ENCODE results near the gene TYW3.
"Not testable (repeated sequence)": the region's sequence is repeated elsewhere in the genome, so short reads cannot be mapped to it uniquely, and the experiment has no call there.

DNA sequence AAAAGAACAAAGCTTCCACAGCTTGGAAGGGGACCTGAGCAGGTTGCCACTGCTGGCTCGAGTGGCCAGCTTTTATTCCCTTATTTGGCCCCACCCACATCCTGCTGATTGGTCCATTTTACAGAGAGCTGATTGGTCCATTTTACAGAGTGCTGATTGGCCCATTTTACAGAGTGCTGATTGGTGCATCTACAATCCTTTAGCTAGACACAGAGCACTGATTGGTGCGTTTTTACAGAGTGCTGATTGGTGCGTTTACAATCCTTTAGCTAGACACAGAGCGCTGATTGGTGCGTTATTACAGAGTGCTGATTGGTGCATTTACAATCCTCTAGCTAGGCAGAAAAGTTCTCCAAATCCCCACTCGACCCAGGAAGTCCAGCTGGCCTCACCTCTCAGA, 12.3 kb downstream of the TYW3 start:
- not testable (repeated sequence) for TF ChIP-seq NPAS2 (CRISPR knock-in tag; IDR thresholded peaks at IDR 0.05; ENCODE audit: borderline replicate concordance); NCOA5 (CRISPR knock-in tag; IDR thresholded peaks at IDR 0.05); TCF7 (IDR thresholded peaks at IDR 0.05; ENCODE audit: low read depth); ZNF878 (CRISPR knock-in tag; IDR thresholded peaks at IDR 0.05)
- TF ChIP-seq, protein P1, sequence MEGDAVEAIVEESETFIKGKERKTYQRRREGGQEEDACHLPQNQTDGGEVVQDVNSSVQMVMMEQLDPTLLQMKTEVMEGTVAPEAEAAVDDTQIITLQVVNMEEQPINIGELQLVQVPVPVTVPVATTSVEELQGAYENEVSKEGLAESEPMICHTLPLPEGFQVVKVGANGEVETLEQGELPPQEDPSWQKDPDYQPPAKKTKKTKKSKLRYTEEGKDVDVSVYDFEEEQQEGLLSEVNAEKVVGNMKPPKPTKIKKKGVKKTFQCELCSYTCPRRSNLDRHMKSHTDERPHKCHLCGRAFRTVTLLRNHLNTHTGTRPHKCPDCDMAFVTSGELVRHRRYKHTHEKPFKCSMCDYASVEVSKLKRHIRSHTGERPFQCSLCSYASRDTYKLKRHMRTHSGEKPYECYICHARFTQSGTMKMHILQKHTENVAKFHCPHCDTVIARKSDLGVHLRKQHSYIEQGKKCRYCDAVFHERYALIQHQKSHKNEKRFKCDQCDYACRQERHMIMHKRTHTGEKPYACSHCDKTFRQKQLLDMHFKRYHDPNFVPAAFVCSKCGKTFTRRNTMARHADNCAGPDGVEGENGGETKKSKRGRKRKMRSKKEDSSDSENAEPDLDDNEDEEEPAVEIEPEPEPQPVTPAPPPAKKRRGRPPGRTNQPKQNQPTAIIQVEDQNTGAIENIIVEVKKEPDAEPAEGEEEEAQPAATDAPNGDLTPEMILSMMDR (CRISPR knock-in tag; IDR thresholded peaks at IDR 0.05): not testable (repeated sequence)
- TF ChIP-seq, protein P2, sequence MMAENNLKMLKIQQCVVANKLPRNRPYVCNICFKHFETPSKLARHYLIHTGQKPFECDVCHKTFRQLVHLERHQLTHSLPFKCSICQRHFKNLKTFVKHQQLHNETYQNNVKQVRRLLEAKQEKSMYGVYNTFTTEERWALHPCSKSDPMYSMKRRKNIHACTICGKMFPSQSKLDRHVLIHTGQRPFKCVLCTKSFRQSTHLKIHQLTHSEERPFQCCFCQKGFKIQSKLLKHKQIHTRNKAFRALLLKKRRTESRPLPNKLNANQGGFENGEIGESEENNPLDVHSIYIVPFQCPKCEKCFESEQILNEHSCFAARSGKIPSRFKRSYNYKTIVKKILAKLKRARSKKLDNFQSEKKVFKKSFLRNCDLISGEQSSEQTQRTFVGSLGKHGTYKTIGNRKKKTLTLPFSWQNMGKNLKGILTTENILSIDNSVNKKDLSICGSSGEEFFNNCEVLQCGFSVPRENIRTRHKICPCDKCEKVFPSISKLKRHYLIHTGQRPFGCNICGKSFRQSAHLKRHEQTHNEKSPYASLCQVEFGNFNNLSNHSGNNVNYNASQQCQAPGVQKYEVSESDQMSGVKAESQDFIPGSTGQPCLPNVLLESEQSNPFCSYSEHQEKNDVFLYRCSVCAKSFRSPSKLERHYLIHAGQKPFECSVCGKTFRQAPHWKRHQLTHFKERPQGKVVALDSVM (CRISPR knock-in tag; IDR thresholded peaks at IDR 0.05): not testable (repeated sequence)

All from HepG2 (cell line).